ENCODE results near the gene MC1R.

MC1R gene

GRCh38 chr16:89898201-89898967 is 20.3 kb upstream of the MC1R start:
- TF ChIP-seq CTCF (IDR thresholded peaks at IDR 0.05; ENCODE audit: extremely low read depth, insufficient read depth, missing control alignments) = no peak
- in situ Hi-C loops (cut with MboI; ENCODE audit: low pct_unique_long_range_greater_than_20kb, low sequenced_read_pairs, unreplicated experiment) = no loop called here

DNA sequence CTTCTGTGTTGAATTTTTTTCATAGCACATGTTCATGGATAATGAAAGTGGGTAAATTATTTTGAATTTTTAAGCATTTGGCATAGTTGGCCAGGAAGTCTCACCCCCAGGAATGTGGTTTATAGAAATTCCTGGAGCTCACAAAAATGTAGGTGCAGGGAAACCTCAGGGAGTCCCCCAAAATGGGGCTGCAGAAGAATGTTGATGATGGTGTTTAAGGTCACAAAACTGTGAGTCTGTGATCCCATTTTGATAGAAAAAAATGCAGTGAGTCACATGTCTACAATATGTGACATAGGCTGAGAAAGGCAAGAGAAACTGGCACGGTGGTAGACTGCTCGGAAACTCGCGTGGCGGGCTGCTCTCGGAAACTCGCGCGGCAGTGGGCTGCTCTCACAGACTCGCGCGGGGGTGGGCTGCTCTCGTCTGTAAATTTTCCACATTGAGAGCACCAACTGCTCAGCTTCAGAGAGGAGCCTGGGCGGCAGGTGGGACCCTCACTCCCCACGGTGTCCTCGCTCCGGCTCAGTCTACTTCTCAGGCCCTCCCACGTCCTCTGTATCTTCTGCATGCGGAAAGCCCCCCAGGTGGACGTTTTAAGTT is 18.7 kb upstream of the MC1R start:
- in situ Hi-C loops (cut with MboI; ENCODE audit: low pct_unique_long_range_greater_than_20kb, low sequenced_read_pairs, unreplicated experiment) = no loop called here
- no peak for TF ChIP-seq CTCF (IDR thresholded peaks at IDR 0.05; ENCODE audit: extremely low read depth, insufficient read depth, missing control alignments)
- DNase-seq (ENCODE audit: low spot score) = no peak

More at GRCh38 chr16:89898201-89898967, 20.3 kb upstream of the MC1R start:
- no peak for DNase-seq (ENCODE audit: low spot score)

GRCh38 chr16:89900885-89901284 is 17.8 kb upstream of the MC1R start:
- no peak for DNase-seq (ENCODE audit: low spot score)
- in situ Hi-C loops (cut with MboI; ENCODE audit: low pct_unique_long_range_greater_than_20kb, low sequenced_read_pairs, unreplicated experiment) = no loop called here
- no peak for TF ChIP-seq CTCF (IDR thresholded peaks at IDR 0.05; ENCODE audit: extremely low read depth, insufficient read depth, missing control alignments)

GRCh38 chr16:89902980-89903379 is 15.7 kb upstream of the MC1R start:
- no peak for TF ChIP-seq CTCF (IDR thresholded peaks at IDR 0.05; ENCODE audit: extremely low read depth, insufficient read depth, missing control alignments)
- no peak for DNase-seq (ENCODE audit: low spot score)
- in situ Hi-C loops (cut with MboI; ENCODE audit: low pct_unique_long_range_greater_than_20kb, low sequenced_read_pairs, unreplicated experiment) = no loop called here

GRCh38 chr16:89903908-89904515 is 14.7 kb upstream of the MC1R start:
- no peak for TF ChIP-seq CTCF (IDR thresholded peaks at IDR 0.05; ENCODE audit: extremely low read depth, insufficient read depth, missing control alignments)
- in situ Hi-C loops (cut with MboI; ENCODE audit: low pct_unique_long_range_greater_than_20kb, low sequenced_read_pairs, unreplicated experiment) = no loop called here
- DNase-seq (ENCODE audit: low spot score) = no peak

DNA sequence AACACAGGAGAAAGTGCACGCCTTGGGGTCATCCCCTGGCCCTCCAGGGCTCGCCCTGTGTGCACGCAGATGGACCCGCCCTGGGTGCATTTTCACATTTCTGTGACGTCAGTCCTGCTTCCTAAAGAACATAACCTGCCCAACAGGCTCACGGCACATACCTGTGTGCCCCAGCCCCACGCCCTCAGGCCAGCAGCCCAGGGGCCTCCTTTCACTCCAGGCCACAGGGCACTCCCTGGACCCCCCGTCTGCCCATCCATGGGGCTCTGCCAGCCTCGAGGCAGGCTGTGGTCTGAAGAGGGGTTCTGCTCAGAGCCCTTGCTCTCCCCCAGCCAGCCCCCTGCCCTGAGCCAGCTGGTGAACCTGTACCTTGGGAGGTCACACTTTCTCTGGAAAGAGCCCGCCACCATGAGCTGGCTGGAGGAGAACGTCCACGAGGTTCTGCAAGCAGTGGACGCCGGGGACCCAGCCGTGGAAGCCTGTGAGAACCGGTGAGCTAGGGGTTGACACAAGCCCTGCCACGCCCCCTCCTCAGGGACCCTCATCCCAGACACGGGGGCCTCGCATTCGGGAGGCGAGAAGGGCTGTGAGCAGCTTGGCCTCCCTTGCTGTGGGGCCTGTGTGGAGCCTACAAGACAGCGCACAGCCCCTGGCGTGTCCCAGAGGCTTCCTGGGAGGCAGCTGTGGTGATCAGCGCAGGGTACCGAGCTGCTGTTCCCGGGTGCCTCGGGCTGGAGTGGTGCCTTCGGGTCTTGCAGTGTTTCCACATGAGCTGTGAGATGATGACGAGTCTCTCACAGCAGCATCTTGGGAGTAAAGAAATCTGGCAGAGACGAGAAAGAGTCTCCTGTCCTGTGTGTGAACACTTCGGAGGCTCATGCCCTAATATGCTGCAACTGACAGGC is 13.8 kb upstream of the MC1R start:
- TF ChIP-seq CTCF (IDR thresholded peaks at IDR 0.05; ENCODE audit: extremely low read depth, insufficient read depth, missing control alignments) = no peak
- in situ Hi-C loops (cut with MboI; ENCODE audit: low pct_unique_long_range_greater_than_20kb, low sequenced_read_pairs, unreplicated experiment) = no loop called here
- no peak for DNase-seq (ENCODE audit: low spot score)

Data from GM13977 (cell line).